ENCODE measurements around the gene CAMTA1. TPM values are rescaled to one million over a fixed set of nuclear protein-coding genes. Genes with fewer than 3 reads are reported as not detected.
A peak's percentile ranks its signal among the peaks of the same experiment; 100 is the strongest.

Gene CAMTA1
- polyA plus RNA-seq, 1 donor from 2014 or later, result 162 TPM

GRCh38 chr1:7640920-7641585, 855.8 kb downstream of the CAMTA1 start:
- TF ChIP-seq CTCF (IDR thresholded peaks at IDR 0.05; ENCODE audit: poor library complexity, severe bottlenecking), result peak; percentile 43
- peak; percentile 83 for TF ChIP-seq POLR2AphosphoS5 (IDR thresholded peaks at IDR 0.05)
- TF ChIP-seq EP300 (conservative IDR thresholded peaks at IDR 0.05; ENCODE audit: poor library complexity, severe bottlenecking), result peak; percentile 88
- peak; percentile 63 for TF ChIP-seq RAD21 (conservative IDR thresholded peaks at IDR 0.05)
- peak; percentile 71 for TF ChIP-seq REST (IDR thresholded peaks at IDR 0.05; ENCODE audit: borderline replicate concordance)
- TF ChIP-seq EZH2 (IDR thresholded peaks at IDR 0.05; ENCODE audit: borderline replicate concordance, insufficient read depth, low read length, poor library complexity, severe bottlenecking), result no peak
- TF ChIP-seq MXI1 (conservative IDR thresholded peaks at IDR 0.05; ENCODE audit: poor library complexity, severe bottlenecking), result no peak
- peak; percentile 56 for TF ChIP-seq SMC3 (conservative IDR thresholded peaks at IDR 0.05; ENCODE audit: poor library complexity)
- no peaks in the 10 kb centered on the region for H3K9me3 ChIP-seq (ENCODE audit: low read length)

GRCh38 chr1:7641587-7642417, 856.5 kb downstream of the CAMTA1 start:
- H2AFZ ChIP-seq (ENCODE audit: low read depth, low read length), result no peak overlapping the region
- H3F3A ChIP-seq (ENCODE audit: insufficient read depth, low read length, poor library complexity, severe bottlenecking), result no peaks in the 10 kb centered on the region
- peak overlapping the region; percentile 93 for H3K27ac ChIP-seq (ENCODE audit: low read length)
- H3K27me3 ChIP-seq (ENCODE audit: insufficient read depth, low read depth, low read length), result no peaks in the 10 kb centered on the region
- H3K4me2 ChIP-seq (ENCODE audit: low read length), result peak overlapping the region; percentile 68
- no peaks in the 10 kb centered on the region for H3K79me2 ChIP-seq (replicated peaks; ENCODE audit: insufficient read depth, low read length)
- peak overlapping the region; percentile 72 for H3K9ac ChIP-seq (ENCODE audit: low read length)
- TF ChIP-seq MXI1 (conservative IDR thresholded peaks at IDR 0.05; ENCODE audit: poor library complexity, severe bottlenecking) (no peak), POLR2AphosphoS5 (IDR thresholded peaks at IDR 0.05) (no peak), RAD21 (conservative IDR thresholded peaks at IDR 0.05) (no peak), EP300 (conservative IDR thresholded peaks at IDR 0.05; ENCODE audit: poor library complexity, severe bottlenecking) (no peak), SMC3 (conservative IDR thresholded peaks at IDR 0.05; ENCODE audit: poor library complexity) (no peak), REST (IDR thresholded peaks at IDR 0.05; ENCODE audit: borderline replicate concordance) (no peak), CTCF (IDR thresholded peaks at IDR 0.05; ENCODE audit: poor library complexity, severe bottlenecking) (no peak), EZH2 (IDR thresholded peaks at IDR 0.05; ENCODE audit: borderline replicate concordance, insufficient read depth, low read length, poor library complexity, severe bottlenecking) (no peak), TAF1 (IDR thresholded peaks at IDR 0.05; ENCODE audit: low read depth) (no peak)
- no peaks in the 10 kb centered on the region for H4K20me1 ChIP-seq (ENCODE audit: insufficient read depth)
- H3K9me2 ChIP-seq (ENCODE audit: insufficient read depth, low read length), result no peaks in the 10 kb centered on the region
- peak overlapping the region; percentile 53 for H3K4me3 ChIP-seq (ENCODE audit: low read length)
- H3K9me3 ChIP-seq (ENCODE audit: low read length), result no peaks in the 10 kb centered on the region
- no peaks in the 10 kb centered on the region for H3K36me3 ChIP-seq (ENCODE audit: insufficient read depth, low read length)

More at GRCh38 chr1:7640920-7641585, 855.8 kb downstream of the CAMTA1 start:
- Histone ChIP-seq H3F3A (ENCODE audit: insufficient read depth, low read length, poor library complexity, severe bottlenecking) (no peaks in the 10 kb centered on the region), H3K79me2 (replicated peaks; ENCODE audit: insufficient read depth, low read length) (no peaks in the 10 kb centered on the region), H3K4me2 (ENCODE audit: low read length) (peak overlapping the region; percentile 68), H3K36me3 (ENCODE audit: insufficient read depth, low read length) (no peaks in the 10 kb centered on the region), H3K4me3 (ENCODE audit: low read length) (peak overlapping the region; percentile 53), H3K27me3 (ENCODE audit: insufficient read depth, low read depth, low read length) (no peaks in the 10 kb centered on the region), H3K27ac (ENCODE audit: low read length) (peak overlapping the region; percentile 93), H3K9me2 (ENCODE audit: insufficient read depth, low read length) (no peaks in the 10 kb centered on the region), H4K20me1 (ENCODE audit: insufficient read depth) (no peaks in the 10 kb centered on the region), H2AFZ (ENCODE audit: low read depth, low read length) (peak overlapping the region; percentile 8), H3K9ac (ENCODE audit: low read length) (peak overlapping the region; percentile 72)

All from neural cell (in vitro differentiated cells).